ENCODE measurements around the gene SCLT1. TPM values are rescaled to one million over a fixed set of nuclear protein-coding genes. Genes with fewer than 3 reads are reported as not detected.

SCLT1 gene
- total RNA-seq, 1 donor = 14.1 TPM

- Histone ChIP-seq H3K27me3 (ENCODE audit: insufficient read depth, low read length) (no peaks in the 10 kb centered on the region), H3K4me3 (ENCODE audit: insufficient read depth, low read length) (no peak overlapping the region), H3K27ac (ENCODE audit: low read depth, low read length) (no peak overlapping the region), H3K79me2 (ENCODE audit: insufficient read depth, low read length) (peaks cover 96% of the 10 kb centered on the region), H3K4me1 (ENCODE audit: insufficient read depth, low read length) (peaks cover 2% of the 10 kb centered on the region), H4K20me1 (ENCODE audit: insufficient read depth, low read length) (no peaks in the 10 kb centered on the region), H2AFZ (ENCODE audit: low read length) (no peak overlapping the region), H3K4me2 (ENCODE audit: insufficient read depth, low read length) (no peak overlapping the region), H3K36me3 (ENCODE audit: insufficient read depth, low read length) (peaks cover 18% of the 10 kb centered on the region), H3K9me3 (ENCODE audit: low read depth, low read length) (no peaks in the 10 kb centered on the region)
- no peak for TF ChIP-seq CTCF (IDR thresholded peaks at IDR 0.05; ENCODE audit: extremely low read depth, low read depth, low read length)
- no peak for DNase-seq (ENCODE audit: insufficient read length, low spot score, missing footprints)
These were observed 256.1 kb downstream of the SCLT1 start for GRCh38 chr4:128837198-128837597.

- Histone ChIP-seq H3K4me1 (ENCODE audit: insufficient read depth, low read length) (peaks cover 17% of the 10 kb centered on the region), H3K27ac (ENCODE audit: low read depth, low read length) (no peak overlapping the region), H4K20me1 (ENCODE audit: insufficient read depth, low read length) (peaks cover 3% of the 10 kb centered on the region), H3K36me3 (ENCODE audit: insufficient read depth, low read length) (peaks cover 23% of the 10 kb centered on the region), H3K79me2 (ENCODE audit: insufficient read depth, low read length) (peaks cover 96% of the 10 kb centered on the region), H3K4me3 (ENCODE audit: insufficient read depth, low read length) (no peak overlapping the region), H3K4me2 (ENCODE audit: insufficient read depth, low read length) (no peak overlapping the region), H3K27me3 (ENCODE audit: insufficient read depth, low read length) (no peaks in the 10 kb centered on the region), H3K9me3 (ENCODE audit: low read depth, low read length) (no peaks in the 10 kb centered on the region), H2AFZ (ENCODE audit: low read length) (no peak overlapping the region)
- DNase-seq (ENCODE audit: insufficient read length, low spot score, missing footprints) = no peak
- TF ChIP-seq CTCF (IDR thresholded peaks at IDR 0.05; ENCODE audit: extremely low read depth, low read depth, low read length) = no peak
These were observed 257.7 kb downstream of the SCLT1 start for GRCh38 chr4:128835498-128836222.

Small RNAs within 50 kb of the gene (small RNA-seq; reads per million reads assigned to genes)
- gene AC093826.2 = not detected

Other genes starting within 250 kb of the SCLT1 start
- 11.9 and 13.3 TPM in 2 replicates for gene C4orf33, start 2.6 kb upstream of the SCLT1 start, total RNA-seq

Data from osteoblast (primary cell).